ENCODE results near the gene SNCA. TPM values are rescaled to one million over a fixed set of nuclear protein-coding genes. Genes with fewer than 3 reads are reported as not detected.

Gene SNCA
- total RNA-seq, 1 experiment from 2014 or later, result 6.0 TPM

- intact Hi-C loops (cut with micrococcal nuclease; ENCODE audit: unreplicated experiment) (no loop called here), in situ Hi-C loops (cut with HindIII; ENCODE audit: low pct_unique_long_range_greater_than_20kb, low sequenced_read_pairs) (no loop called here)
- Histone ChIP-seq H3K36me3 (ENCODE audit: control insufficient read depth, insufficient read depth, low read length) (no peaks in the 10 kb centered on the region), H3K4me3 (ENCODE audit: low read depth in 2 of 2, low read length in 2 of 2) (no peak overlapping the region), H3K27ac (ENCODE audit: low read length) (no peak overlapping the region), H3K27me3 (ENCODE audit: control insufficient read depth, insufficient read depth, low read length) (no peaks in the 10 kb centered on the region), H3K4me1 (ENCODE audit: control insufficient read depth, insufficient read depth, low read length) (no peaks in the 10 kb centered on the region), H3K9me3 (ENCODE audit: control insufficient read depth, insufficient read depth, low read depth, low read length) (no peaks in the 10 kb centered on the region)
- CTCF ChIA-PET, result no interaction called here
- no TSS peak for BruUV-seq (replicated peaks)
- DNase-seq (ENCODE audit: low read depth, low spot score) (no peak), ATAC-seq (no peak)
- POLR2A ChIA-PET, result no interaction called here
- TF ChIP-seq POLR2AphosphoS5 (IDR thresholded peaks at IDR 0.05; ENCODE audit: low read depth, low read length), result no peak
- TF ChIP-seq, protein P1, sequence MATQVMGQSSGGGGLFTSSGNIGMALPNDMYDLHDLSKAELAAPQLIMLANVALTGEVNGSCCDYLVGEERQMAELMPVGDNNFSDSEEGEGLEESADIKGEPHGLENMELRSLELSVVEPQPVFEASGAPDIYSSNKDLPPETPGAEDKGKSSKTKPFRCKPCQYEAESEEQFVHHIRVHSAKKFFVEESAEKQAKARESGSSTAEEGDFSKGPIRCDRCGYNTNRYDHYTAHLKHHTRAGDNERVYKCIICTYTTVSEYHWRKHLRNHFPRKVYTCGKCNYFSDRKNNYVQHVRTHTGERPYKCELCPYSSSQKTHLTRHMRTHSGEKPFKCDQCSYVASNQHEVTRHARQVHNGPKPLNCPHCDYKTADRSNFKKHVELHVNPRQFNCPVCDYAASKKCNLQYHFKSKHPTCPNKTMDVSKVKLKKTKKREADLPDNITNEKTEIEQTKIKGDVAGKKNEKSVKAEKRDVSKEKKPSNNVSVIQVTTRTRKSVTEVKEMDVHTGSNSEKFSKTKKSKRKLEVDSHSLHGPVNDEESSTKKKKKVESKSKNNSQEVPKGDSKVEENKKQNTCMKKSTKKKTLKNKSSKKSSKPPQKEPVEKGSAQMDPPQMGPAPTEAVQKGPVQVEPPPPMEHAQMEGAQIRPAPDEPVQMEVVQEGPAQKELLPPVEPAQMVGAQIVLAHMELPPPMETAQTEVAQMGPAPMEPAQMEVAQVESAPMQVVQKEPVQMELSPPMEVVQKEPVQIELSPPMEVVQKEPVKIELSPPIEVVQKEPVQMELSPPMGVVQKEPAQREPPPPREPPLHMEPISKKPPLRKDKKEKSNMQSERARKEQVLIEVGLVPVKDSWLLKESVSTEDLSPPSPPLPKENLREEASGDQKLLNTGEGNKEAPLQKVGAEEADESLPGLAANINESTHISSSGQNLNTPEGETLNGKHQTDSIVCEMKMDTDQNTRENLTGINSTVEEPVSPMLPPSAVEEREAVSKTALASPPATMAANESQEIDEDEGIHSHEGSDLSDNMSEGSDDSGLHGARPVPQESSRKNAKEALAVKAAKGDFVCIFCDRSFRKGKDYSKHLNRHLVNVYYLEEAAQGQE (IDR thresholded peaks at IDR 0.05; ENCODE audit: insufficient read depth in 1 of 2, low read depth in 2 of 2, low read length in 1 of 2), result no peak
- no peak for TF ChIP-seq SIN3A (IDR thresholded peaks at IDR 0.05; ENCODE audit: borderline replicate concordance, insufficient read depth, low read depth, low read length)
- no peak for TF ChIP-seq TCF7L2 (IDR thresholded peaks at IDR 0.05; ENCODE audit: low read depth, low read length)
- no peak for TF ChIP-seq CTCF (IDR thresholded peaks at IDR 0.05)
These were observed 129.5 kb downstream of the SNCA start for GRCh38 chr4:89707467-89707866.

DNA sequence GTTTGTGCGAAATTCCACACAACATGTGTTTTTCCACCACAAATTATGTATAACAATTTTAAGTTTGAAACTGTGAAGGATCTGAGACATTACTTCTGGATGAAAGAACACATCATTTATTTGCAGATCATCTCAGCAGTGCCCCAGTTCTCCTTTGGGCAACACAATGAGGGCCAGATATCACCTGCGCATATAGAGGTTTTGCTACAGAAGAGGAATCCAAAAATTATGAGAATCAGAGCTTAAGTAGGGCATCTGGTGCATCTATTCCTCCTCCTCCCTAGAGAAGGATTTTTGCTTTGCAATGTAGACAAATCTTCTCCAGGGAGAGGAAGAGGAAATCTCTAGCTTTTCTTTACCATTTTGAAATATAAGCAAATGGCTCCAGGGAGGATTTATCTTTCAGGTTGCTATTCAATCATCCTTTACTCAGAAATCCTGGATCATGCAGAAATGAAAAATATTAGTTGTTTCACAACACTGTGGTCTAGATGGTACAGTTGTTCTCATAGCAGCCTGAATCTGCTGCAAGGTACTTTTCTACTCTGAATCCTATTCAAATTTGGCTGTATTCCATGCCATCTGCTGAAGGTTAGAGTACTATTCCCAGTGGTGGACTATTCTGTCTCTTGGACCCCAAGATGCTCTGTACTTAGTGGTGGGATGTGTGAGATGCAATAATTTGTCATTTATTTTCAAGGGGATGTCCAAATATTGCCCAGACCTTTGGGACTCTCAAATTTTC, 132.1 kb downstream of the SNCA start:
- no TSS peak for BruUV-seq (replicated peaks)
- POLR2A ChIA-PET, result no interaction called here

More for the DNA sequence above, 132.1 kb downstream of the SNCA start:
- no peaks in the 10 kb centered on the region for H3K27me3 ChIP-seq (ENCODE audit: control insufficient read depth, insufficient read depth, low read length)
- H3K9me3 ChIP-seq (ENCODE audit: control insufficient read depth, insufficient read depth, low read depth, low read length), result no peaks in the 10 kb centered on the region
- H3K4me1 ChIP-seq (ENCODE audit: control insufficient read depth, insufficient read depth, low read length), result no peaks in the 10 kb centered on the region
- intact Hi-C loops (cut with micrococcal nuclease; ENCODE audit: unreplicated experiment) (no loop called here), in situ Hi-C loops (cut with HindIII; ENCODE audit: low pct_unique_long_range_greater_than_20kb, low sequenced_read_pairs) (no loop called here)
- TF ChIP-seq TCF7L2 (IDR thresholded peaks at IDR 0.05; ENCODE audit: low read depth, low read length) (no peak), POLR2AphosphoS5 (IDR thresholded peaks at IDR 0.05; ENCODE audit: low read depth, low read length) (no peak), SIN3A (IDR thresholded peaks at IDR 0.05; ENCODE audit: borderline replicate concordance, insufficient read depth, low read depth, low read length) (no peak), CTCF (IDR thresholded peaks at IDR 0.05) (no peak)
- TF ChIP-seq, protein P1 (IDR thresholded peaks at IDR 0.05; ENCODE audit: insufficient read depth in 1 of 2, low read depth in 2 of 2, low read length in 1 of 2), result no peak
- no peak for ATAC-seq
- no peak overlapping the region for H3K27ac ChIP-seq (ENCODE audit: low read length)
- CTCF ChIA-PET, result interaction anchor here (0.7 kb wide), 1 partner anchor 540 kb away, joined by 4 read pairs; no protein-coding TSS in a partner anchor
- no peaks in the 10 kb centered on the region for H3K36me3 ChIP-seq (ENCODE audit: control insufficient read depth, insufficient read depth, low read length)
- no peak for DNase-seq (ENCODE audit: low read depth, low spot score)
- no peak overlapping the region for H3K4me3 ChIP-seq (ENCODE audit: low read depth in 2 of 2, low read length in 2 of 2)

Data from Panc1 (cell line).